GM11168 (cell line): ENCODE measurements around the gene AURKB.
"Not testable (repeated sequence)": the region's sequence is repeated elsewhere in the genome, so short reads cannot be mapped to it uniquely, and the experiment has no call there.

Experiments
- in situ Hi-C: fragments of 300-500 bp; cut with MboI; formaldehyde crosslinking; loops from one replicate; pipeline ENCODE4 v1.12.0; 2022; ENCODE audit warnings: low sequenced_read_pairs; ENCODE audit not compliant: unreplicated experiment

Gene AURKB

GRCh38 chr17:8225813-8226535 is 15.6 kb upstream of the AURKB start:
- in situ Hi-C loops: no loop called here

- in situ Hi-C loops: loop anchor here (5.0 kb wide), 1 partner anchor 77 kb away; no protein-coding TSS in a partner anchor
Measured at GRCh38 chr17:8224891-8225812, 14.8 kb upstream of the AURKB start.

GRCh38 chr17:8223356-8224126 is 13.2 kb upstream of the AURKB start:
- in situ Hi-C loops: loop anchor here (5.0 kb wide), 1 partner anchor 79 kb away; no protein-coding TSS in a partner anchor

GRCh38 chr17:8222630-8223355 is 12.4 kb upstream of the AURKB start:
- in situ Hi-C loops: loop anchor here (5.0 kb wide), 1 partner anchor 80 kb away; no protein-coding TSS in a partner anchor

- in situ Hi-C loops: loop anchor here (5.0 kb wide), 1 partner anchor 80 kb away; no protein-coding TSS in a partner anchor
Measured at GRCh38 chr17:8222380-8222629, 11.9 kb upstream of the AURKB start.

- in situ Hi-C loops: loop anchor here (5.0 kb wide), 1 partner anchor 80 kb away; no protein-coding TSS in a partner anchor
Measured at GRCh38 chr17:8221663-8222379, 11.4 kb upstream of the AURKB start.

- in situ Hi-C loops: loop anchor here (5.0 kb wide), 1 partner anchor 81 kb away; no protein-coding TSS in a partner anchor
Measured at GRCh38 chr17:8220783-8221662, 10.6 kb upstream of the AURKB start.

- in situ Hi-C loops: not testable (repeated sequence)
Measured at GRCh38 chr17:8214000-8214399, 3.6 kb upstream of the AURKB start.

GRCh38 chr17:8212312-8213180 is 2.2 kb upstream of the AURKB start:
- in situ Hi-C loops: no loop called here

- in situ Hi-C loops: no loop called here
Measured at GRCh38 chr17:8210761-8211458, 535 bp upstream of the AURKB start.

- in situ Hi-C loops: no loop called here
Measured at GRCh38 chr17:8206536-8206935, 3.8 kb downstream of the AURKB start.

GRCh38 chr17:8204761-8205555 is 5.4 kb downstream of the AURKB start:
- in situ Hi-C loops: no loop called here

GRCh38 chr17:8192070-8192815 is 18.1 kb downstream of the AURKB start:
- in situ Hi-C loops: no loop called here

- in situ Hi-C loops: no loop called here
Measured at GRCh38 chr17:8190506-8190905, 19.9 kb downstream of the AURKB start.

- in situ Hi-C loops: no loop called here
Measured at GRCh38 chr17:8189711-8190477, 20.5 kb downstream of the AURKB start, which contains the start of gene BORCS6. BORCS6 (minus strand) TSS chr17:8190180; CDS start chr17:8190140, 40 bp downstream.
